GM20431 (cell line): Measurements from ENCODE around the gene MAP3K20.
"Not testable (repeated sequence)": the region's sequence is repeated elsewhere in the genome, so short reads cannot be mapped to it uniquely, and the experiment has no call there.

Experiments used
- in situ Hi-C: fragments of 300-500 bp; cut with MseI, MboI; formaldehyde crosslinking; loops from one replicate; pipeline ENCODE4 v1.15.0; 2020; ENCODE audit warnings: low sequenced_read_pairs; ENCODE audit not compliant: unreplicated experiment

MAP3K20 gene

DNA sequence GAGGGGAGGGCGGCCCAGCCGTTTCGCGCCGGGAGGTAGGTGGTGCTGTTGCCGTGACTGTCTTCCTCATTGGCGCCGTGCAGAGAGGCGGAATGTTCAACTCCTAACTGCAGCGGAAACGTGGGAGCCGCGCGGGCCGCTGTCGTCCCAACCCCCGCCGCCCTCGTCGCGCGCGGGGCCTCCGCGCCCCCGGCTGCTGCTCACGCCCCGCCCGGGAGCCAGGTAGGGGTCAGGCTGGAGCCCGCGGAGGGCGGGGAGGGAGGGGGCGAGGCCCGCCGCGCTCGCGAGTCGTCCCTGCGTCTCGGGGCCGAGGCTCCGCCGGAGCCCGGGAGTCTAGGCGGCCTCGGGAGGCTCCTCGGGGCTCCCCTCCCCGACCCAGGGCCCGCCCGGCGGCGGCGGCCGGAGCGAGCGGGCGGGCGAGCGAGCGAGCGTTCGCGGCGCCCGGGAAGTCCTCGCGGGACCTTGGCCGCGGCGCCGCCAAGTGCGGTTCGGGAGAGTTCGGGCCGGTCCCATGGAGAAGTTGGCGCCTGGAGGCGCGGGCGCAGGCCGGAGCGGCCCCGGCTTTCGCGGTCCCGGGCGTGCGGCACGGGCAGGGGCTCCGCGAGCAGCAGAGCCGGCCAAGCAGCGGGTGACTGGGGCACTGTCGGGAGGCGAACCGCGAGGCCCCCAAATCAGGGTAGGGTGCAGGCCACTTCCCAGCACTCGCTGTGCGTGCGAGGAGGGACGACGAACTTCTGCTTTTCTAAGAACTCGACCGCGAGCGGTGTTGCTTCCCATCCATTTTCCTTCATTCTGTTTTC lies at the start of gene MAP3K20:
Gene MAP3K20, plus strand, starts transcription at position 66 of the 800 bp plus-strand sequence. CDS start 15,186 bp downstream, outside the sequence.
- in situ Hi-C loops, result no loop called here

DNA sequence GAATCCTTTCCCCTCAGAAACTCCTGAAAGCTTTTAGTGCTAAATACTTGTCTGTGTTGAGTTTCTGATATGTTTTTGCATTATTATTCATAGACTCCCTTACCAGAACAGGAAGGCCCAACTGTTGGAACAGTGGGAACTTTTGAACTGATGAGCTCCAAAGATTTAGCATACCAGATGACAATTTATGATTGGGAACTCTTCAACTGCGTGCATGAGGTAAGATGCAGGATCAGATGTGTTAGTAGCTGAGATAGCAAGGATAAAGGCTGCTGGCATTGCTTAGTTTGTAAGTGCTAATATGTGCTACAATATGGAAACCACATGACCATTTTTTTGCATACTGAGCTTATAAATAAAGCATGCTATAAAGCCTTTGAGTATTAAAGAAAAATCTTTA lies 49.2 kb upstream of the MAP3K20 start:
- in situ Hi-C loops, result loop anchor here (10.0 kb wide), 1 partner anchor 178 kb away; no protein-coding TSS in a partner anchor

DNA sequence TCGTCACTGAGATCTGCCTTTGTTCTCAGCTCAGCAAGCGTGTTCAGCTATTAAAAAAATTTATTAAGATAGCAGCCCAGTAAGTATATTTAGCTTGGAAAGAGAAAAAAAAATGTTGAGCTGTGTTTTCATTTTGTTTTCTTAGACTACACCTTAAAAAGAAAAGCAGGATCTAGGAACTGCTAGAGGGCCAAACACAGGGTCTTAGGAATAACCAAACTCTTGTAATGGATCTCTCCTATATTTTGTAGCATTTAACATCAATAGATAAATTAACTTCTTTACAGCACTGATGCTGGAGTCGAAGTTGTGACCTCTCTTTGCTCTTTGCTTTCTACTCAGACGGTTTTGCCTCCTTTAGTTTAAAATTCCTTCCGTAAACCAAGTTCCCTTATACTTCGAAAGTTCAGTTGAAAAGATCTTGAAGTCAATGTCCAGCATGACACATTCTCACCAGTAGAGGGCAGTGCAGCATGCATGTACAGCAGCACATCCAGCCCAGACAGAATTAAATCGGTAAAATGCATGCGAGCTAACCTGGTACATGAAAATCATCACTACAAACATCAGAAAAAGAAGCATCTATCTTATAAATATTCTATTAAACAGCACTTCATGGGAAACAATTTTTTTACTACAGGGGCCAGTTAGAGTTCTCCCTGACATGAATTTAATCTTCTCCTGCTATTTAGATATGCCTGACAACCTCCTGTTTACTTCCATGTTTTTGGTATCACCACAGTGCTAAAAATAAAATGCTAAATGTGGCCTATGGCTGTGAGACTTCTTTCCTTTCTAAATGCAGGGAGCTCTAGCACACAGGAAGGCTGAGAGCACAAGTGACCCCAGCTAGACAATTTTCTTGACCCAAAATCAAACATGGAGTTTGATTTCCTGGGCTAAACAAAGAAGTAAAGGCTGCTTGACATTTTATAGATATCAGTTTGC lies 48.2 kb upstream of the MAP3K20 start:
- in situ Hi-C loops, result loop anchor here (10.0 kb wide), 1 partner anchor 177 kb away; no protein-coding TSS in a partner anchor

DNA sequence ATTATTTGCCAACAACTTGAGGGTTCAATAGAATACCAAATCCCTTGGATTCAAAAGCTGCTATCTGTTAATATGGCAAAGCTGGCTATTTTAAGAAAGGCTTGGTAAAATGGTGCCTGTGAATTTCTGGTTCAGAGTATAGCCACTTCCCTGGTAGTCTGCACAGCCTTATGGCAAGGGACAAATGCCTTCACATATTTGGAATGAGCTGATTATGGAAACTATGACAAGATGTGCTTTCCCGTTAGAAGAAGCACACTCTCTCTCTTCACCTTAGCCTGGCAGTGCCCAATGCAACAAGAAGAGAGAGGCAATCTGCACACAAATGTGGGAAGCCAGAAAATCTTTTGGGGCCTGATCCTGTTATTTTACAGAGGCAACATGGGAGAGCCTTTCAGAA lies 47.5 kb upstream of the MAP3K20 start:
- in situ Hi-C loops, result loop anchor here (10.0 kb wide), 1 partner anchor 177 kb away; no protein-coding TSS in a partner anchor

DNA sequence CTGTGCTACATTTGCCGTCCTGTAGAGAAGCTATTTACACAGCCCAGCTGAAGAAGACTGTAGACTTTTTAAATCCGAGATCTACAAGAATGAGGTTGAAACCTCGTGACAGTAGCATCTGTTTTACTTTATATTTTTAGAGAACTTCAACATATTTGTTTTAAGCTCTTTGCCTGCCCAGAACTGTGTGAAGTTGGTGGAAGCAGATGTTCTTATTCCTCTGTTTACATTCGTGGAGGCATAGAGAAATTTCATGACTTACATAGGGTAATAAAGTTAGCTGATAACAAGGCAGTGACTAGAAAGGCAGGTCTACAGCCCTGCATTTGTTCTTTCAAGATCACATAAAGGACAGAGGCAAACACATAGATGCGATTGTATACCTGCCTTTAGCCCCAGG lies 47.0 kb upstream of the MAP3K20 start:
- in situ Hi-C loops, result loop anchor here (10.0 kb wide), 1 partner anchor 176 kb away; no protein-coding TSS in a partner anchor

DNA sequence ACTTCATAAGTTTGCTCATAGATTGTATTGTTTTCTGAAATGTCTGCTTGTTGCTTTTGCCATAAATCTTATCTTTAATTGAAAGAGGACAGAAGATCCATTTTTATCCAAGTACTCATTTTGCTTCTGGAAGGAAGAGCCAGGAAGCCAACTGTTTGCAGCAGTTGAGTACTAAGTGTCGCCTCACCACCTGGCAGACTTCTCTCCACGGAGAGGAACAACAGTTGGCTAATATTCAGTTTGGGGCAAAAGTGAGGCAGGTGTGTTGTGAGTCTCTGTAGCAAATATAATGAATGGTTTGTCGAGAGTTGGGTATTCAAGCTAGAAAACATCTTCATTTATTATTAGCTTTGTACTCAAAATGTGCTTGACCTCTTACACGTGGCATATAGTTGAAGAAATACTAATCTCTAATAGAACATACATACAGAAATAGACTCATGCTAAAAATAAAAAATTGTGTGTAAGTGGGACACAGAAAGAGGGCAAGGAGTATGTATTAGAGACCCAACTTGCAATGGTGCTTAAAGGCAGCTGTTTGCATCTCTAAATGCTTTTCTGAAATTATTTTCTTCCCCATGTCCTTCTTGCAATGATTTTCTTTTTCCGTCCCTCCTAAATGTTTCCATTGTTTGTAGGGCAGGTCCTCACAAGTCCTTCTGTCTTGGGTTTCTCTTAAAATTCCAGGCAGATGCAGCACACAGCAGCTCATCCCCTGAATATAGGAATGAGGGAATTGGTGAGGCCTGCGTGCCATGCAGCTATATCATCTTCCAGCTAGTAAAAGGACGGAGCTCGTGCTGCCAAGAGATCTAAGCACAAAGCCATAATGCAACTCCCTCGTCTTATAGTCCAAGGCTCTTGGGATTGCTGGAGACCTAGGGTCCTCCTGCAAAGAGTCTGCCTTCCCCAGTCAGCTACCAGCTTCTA lies 44.8 kb upstream of the MAP3K20 start:
- in situ Hi-C loops, result no loop called here

DNA sequence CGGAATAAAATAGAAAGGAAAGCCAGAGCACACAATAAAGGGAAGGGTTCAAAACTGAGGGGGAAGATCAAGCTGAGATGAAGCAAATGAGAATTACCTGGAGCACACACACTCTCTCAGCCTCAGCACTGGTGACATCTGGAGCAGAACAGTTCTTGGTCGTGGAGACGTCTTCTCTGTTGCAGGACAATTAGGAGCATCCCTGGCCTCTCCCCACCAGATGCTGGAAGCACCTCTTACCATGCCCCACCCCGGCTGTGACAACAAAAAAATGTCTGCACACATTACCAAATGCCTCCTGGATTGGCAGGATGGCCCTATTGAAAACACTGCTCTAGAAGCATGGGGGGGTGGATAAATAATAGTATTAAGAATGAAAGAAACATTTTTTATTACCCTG lies 43.6 kb upstream of the MAP3K20 start:
- in situ Hi-C loops, result no loop called here

DNA sequence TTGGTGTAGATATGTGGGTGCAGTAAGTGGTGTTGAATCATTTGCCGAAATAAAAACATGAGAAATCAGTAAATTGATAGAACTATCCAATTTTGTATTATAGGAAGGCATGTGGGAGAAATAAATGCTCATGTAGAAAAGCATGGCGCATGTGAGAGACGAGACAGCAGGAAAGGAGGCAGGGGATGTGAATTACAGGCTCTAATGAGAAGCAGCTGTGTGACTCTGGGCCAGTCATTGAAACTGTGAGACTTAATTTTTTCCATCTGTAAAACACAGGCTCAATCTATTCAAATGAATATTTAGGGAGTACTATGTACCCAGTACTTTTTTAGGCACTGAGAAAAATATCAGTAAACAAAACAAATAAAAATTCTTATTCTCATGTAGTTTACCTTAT lies 42.6 kb upstream of the MAP3K20 start:
- in situ Hi-C loops, result no loop called here

DNA sequence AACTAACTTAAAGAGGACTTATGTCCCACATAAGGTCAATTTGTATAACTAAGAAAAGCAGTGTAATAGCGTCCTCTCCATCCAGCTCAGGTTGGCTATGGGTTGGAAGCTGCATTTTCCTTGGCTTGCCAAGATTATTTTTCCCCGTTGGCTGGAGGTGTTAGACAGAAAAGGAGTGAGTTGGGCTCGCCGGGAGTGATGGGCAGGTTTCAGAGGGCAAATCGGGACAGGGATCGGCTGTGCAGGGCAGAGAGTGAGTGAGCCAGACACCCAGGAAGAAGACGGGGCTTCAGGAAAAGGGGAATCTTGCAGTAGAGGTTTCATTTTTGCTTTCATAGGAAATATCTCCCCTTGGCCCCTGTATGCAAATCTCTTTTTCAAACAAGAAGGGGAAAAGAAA lies 41.5 kb upstream of the MAP3K20 start:
- in situ Hi-C loops, result no loop called here

DNA sequence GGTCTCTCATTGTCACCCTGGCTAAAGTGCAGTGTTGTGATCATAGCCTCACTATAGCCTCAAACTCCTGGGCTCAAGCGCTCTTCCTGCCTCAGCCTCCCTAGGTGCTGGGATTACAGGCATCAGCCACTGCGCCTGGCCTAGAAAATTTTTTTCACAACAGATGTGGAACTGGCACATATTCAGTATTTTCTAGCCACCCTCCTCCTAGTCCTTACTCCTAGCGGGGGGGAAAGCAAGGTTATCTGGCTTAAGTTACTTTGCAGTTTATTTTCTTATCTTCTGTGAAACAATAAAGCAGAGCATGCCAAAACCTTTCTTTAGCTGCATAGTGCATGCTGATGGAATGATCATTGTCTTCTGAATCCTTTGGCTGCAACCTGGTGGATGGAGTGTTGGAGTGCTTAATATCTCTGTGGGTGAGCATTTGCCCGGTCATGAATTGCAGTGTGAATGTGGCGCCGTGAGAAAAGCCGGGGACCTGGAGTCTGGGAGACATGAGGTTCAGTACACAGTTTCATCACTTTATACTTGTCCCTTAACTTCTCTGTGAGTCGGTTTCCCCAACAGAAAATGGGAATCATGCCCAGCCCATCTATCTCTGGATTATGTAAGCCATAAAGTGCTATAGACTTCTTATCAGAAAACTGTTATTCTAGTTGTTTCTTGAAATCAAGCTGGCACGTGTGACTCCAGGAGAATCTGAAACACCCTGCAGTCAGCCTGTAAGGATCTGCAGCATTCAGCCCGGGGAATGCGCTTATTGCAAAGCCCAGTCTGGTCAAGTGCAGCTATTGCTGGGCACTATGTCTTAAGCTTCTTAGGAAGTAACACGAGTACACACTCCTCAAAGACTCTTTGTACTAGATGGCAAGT lies 38.2 kb upstream of the MAP3K20 start:
- in situ Hi-C loops, result no loop called here

DNA sequence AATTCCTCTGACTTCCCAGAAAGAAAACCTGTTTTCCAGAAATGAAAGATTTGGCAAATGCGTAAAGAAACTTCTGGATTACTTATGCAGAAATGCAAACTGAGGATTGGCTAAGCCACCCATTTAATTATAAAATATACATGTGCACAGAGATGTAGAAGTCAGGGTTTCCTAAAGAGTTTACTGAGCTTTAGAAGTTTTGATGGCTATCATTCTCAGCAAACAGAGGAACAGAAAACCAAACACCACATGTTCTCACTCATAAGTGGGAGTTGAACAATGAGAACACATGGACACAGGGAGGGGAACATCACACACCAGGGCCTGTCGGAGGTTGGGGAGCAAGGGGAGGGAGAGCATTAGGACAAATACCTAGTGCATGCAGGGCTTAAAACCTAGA lies 37.4 kb upstream of the MAP3K20 start:
- in situ Hi-C loops, result not testable (repeated sequence)

DNA sequence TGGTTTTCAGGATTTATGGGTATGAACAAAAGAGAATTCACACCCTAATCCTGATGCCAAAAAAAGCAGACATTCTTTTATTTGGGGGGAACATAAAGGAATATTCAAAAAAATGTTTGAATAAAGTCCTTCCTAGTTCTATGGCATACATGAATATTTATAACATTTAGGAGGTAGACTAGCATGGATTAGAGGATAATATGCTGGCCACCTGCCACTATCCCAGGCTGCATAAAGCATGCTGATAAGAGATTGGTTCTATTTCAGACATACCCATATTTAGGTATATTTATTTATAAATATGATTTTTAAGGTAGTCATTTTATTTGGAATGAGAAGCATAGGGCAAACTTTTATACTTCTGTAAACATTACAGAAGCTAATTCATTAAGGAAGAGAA lies 34.9 kb upstream of the MAP3K20 start:
- in situ Hi-C loops, result no loop called here

DNA sequence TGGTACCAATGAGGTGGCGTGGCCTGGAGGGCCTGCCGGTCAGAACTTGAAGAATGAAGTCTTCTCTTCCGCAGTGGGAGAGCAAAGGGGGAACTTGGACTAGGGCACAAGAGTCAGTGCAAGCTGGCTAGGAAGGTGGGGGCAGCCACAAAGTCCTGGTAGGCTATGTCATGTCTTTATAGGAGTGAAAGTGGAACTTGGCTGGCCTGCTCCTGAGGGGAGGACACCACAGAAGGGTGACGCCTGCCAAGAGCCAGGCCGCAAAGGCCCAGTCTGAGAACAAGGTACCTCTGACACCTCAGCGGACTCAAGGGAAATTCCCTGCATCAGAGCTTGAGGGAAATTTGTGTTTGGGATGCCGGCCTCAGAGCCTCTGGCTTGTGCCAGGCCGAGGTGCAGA lies 32.2 kb upstream of the MAP3K20 start:
- in situ Hi-C loops, result no loop called here

DNA sequence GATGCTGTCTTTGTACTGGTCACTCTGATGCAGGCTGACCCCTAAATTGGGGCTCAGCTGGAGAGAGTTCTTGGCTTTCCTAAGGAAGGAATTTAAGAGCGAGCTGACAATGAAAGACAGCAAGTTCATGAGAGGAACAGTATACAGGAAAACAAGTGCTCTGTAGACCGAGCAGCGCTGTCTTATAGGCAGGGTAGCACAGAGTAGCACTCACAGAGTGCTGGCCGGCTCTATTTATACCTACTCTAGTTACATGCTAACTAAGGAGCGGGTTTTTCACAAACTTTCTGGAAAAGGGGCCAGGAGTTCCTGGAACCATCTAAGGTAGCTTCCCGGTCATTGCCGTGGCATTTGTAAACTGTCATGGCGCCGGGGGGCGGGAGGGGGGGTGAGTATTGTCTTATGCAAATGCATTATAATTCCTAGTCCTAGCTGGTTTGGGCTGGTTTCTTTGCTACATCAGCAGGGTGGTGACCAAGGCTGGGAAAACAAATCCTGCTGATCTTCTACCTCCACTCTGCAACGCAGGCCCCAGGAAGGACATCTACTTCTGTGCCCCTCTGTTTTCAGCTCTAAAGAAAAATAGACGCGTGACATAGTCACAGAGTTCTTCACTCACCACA lies 31.6 kb upstream of the MAP3K20 start:
- in situ Hi-C loops, result no loop called here

DNA sequence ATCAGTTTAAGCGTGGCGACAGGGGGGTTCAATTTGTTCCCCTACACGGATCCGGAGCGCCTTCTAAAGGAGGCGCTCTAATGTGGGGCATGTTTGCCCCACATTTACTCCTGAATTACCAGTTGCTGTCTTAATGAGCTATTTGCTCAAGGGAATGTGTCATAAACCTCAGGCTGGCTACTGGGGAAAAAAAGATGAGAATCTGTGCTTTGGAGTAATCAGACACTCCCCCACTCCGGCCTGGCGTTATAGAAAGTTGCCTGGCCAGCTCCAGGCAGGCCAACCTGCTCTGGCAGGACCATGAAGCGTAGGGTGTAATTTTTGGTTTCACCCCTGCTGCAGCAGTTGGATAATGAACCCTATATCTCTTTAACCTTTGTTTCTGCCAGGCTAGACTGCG lies 31.0 kb upstream of the MAP3K20 start:
- in situ Hi-C loops, result no loop called here

DNA sequence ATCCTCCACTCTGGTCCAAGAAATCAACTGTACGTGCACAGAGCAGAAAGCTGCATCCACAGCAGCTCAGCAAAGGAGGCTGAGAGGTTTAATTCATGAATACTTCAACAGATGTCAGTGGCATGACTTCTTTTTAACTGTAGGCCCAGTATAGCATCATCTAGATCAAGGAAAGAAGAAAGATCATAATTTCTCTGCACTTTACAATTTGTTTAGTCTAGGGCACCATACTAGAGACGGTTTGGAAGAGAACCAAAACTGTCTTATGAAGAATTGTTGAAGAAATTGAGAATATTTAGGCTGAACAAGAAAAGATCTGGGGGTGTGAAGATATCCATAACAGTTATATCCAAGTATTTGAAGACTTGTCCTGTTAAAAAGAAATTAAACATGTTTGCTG lies 30.5 kb upstream of the MAP3K20 start:
- in situ Hi-C loops, result no loop called here

DNA sequence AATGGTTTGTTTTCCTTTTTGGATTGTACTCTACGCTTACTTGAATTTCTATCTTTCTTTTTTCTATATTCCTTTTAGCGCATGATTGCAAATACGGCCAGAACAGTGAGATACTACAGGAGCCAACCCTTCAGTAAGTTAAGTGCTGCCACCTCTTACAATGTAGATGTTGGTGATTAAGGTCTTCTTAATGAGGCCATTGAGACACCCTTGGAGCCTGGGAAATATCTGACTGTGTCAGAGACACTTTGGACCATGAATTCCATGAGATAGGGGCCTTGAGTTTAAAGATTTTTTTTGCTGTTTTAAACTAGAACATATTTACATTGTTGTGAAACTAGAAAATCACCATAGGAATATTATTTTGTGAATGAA lies 27.1 kb upstream of the MAP3K20 start:
- in situ Hi-C loops, result no loop called here

DNA sequence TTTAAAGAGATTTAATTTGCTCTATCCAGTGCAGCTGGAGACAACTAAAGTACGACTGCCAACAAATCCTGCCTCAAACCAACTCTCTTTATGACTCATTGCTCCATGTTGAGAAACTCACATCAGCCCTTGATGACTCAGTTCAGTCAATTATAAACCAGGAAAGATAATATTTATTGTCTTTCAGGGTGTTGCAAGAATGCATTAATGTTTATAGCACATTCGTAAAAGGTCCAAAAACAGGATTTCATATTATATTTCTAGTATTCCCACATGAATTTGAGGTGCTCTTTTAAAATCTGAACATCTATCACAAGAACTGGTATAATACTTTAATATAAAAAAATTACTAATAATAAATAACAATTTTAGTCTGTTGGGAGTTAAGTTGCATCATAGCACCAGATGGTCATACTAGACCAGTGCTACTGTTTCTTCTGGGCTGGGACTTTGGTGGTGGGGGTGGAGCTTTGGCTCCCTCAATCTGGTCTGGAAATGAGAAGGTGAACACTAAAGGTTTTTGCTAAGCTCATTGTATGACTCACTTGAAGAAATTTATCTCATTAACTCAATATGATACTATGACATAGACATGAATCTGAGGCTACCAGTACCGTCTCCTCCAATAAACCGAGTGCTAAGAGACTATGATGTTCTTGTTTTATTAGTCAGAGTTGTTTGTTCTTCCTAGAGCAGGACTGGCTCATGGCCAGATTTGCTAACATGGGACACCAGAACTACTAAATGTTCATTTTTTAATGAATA lies 26.6 kb upstream of the MAP3K20 start:
- in situ Hi-C loops, result no loop called here
